ENCODE data around the gene MAFB.

Gene MAFB

GRCh38 chr20:40680161-40680959 is 8.7 kb downstream of the MAFB start:
- DNase-seq = no peak

- DNase-seq = peak; percentile 7
Measured at GRCh38 chr20:40679184-40679583, 9.9 kb downstream of the MAFB start.

- peak; percentile 43 for DNase-seq
Measured at GRCh38 chr20:40678286-40678875, 10.7 kb downstream of the MAFB start.

- DNase-seq = no peak
Measured at GRCh38 chr20:40677343-40677924, 11.6 kb downstream of the MAFB start.

- peak; percentile 4 for DNase-seq
Measured at GRCh38 chr20:40676491-40677269, 12.4 kb downstream of the MAFB start.

GRCh38 chr20:40675599-40676221 is 13.3 kb downstream of the MAFB start:
- DNase-seq = no peak

GRCh38 chr20:40673442-40673841 is 15.6 kb downstream of the MAFB start:
- DNase-seq = peak; percentile 28

GRCh38 chr20:40672095-40672494 is 16.9 kb downstream of the MAFB start:
- DNase-seq = no peak

GRCh38 chr20:40670253-40670652 is 18.8 kb downstream of the MAFB start:
- DNase-seq = no peak

GRCh38 chr20:40669692-40670091 is 19.3 kb downstream of the MAFB start:
- DNase-seq = no peak

- no peak for DNase-seq
Measured at GRCh38 chr20:40668449-40669228, 20.4 kb downstream of the MAFB start.

GRCh38 chr20:40667503-40667902 is 21.5 kb downstream of the MAFB start:
- no peak for DNase-seq

- DNase-seq = no peak
Measured at GRCh38 chr20:40666336-40666735, 22.7 kb downstream of the MAFB start.

GRCh38 chr20:40664891-40665290 is 24.1 kb downstream of the MAFB start:
- DNase-seq = no peak

GRCh38 chr20:40663991-40664880 is 24.8 kb downstream of the MAFB start:
- DNase-seq = no peak

GRCh38 chr20:40663304-40663790 is 25.7 kb downstream of the MAFB start:
- no peak for DNase-seq

- DNase-seq = no peak
Measured at GRCh38 chr20:40659567-40659966, 29.5 kb downstream of the MAFB start.

GRCh38 chr20:40658509-40658908 is 30.5 kb downstream of the MAFB start:
- no peak for DNase-seq

GRCh38 chr20:40657526-40657925 is 31.5 kb downstream of the MAFB start:
- DNase-seq = no peak

GRCh38 chr20:40655451-40655850 is 33.6 kb downstream of the MAFB start:
- no peak for DNase-seq

- no peak for DNase-seq
Measured at GRCh38 chr20:40654876-40655275, 34.2 kb downstream of the MAFB start.
